GM10847 (cell line): Measurements from ENCODE around the gene CAMTA1.

Experiments
- POLR2A ChIP-seq: IDR thresholded peaks from 2 replicates; pipeline ENCODE4 v1.6.1; 2011; ENCODE audit not compliant: insufficient read length; ENCODE audit errors: extremely low read depth

The CAMTA1 gene

DNA sequence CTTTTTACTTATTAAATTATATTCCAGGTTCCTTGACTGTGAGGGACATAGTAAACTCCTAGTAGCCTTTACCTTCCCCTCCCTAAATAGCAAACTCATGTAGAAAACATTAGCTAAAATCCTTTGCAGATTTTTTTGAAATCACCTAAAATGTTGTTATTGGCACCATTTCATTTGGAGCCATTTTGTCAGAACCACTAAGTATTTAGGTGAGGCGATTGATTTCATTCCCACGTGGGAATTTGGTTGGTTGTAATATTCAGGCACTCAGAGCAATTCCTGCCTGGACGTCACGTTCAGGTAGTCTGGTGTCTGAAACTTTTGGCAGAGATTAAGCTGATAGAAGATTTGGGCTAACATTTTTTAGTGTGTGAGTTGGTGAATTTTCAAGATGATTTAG lies 84.3 kb downstream of the CAMTA1 start:
- no peak for TF ChIP-seq POLR2A

DNA sequence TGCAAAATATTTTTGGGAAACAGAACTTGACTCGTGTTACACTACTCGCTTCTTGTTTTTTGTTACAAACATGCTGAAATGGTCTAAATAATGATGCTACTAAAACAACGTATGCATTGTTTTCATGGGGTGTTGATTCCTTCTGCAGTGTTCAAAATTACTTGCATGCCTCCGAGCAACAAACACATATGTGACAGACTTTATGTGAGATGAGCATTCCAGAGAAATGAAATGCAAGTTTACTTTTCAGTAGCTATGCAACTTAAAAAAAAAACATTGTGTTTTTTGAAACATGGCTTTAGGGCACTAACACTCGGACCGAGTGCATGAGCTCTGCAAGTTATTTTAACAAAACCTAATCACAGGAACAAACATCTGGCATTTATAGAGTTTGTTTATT lies 84.8 kb downstream of the CAMTA1 start:
- TF ChIP-seq POLR2A: no peak

- no peak for TF ChIP-seq POLR2A
Measured at GRCh38 chr1:6870571-6870970, 85.3 kb downstream of the CAMTA1 start.

- TF ChIP-seq POLR2A: no peak
Measured at GRCh38 chr1:6871300-6871972, 86.2 kb downstream of the CAMTA1 start.

GRCh38 chr1:6872573-6873261 lies 87.5 kb downstream of the CAMTA1 start:
- TF ChIP-seq POLR2A: no peak

- no peak for TF ChIP-seq POLR2A
Measured at GRCh38 chr1:6873298-6874015, 88.2 kb downstream of the CAMTA1 start.

DNA sequence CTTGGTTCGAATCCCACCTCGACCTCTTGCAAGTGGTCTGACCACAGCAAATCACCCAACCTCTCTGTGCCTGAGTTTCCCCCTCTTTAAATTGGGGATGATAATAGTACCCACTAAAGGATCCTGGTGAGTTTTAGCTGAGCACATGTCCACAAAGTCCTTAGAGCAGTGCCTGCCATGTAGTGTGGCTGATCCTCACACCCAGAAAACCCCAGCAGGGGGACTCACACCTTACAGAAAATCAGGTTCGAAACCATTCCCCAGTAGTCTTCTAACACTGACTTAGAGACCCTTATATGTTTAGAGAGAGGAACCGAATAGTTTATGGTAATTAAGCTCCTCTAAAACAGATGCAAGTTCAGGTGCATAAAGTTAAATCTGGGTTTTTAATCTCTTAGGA lies 89.0 kb downstream of the CAMTA1 start:
- TF ChIP-seq POLR2A: no peak

- no peak for TF ChIP-seq POLR2A
Measured at GRCh38 chr1:6880951-6881690, 95.9 kb downstream of the CAMTA1 start.

- TF ChIP-seq POLR2A: no peak
Measured at GRCh38 chr1:6882414-6882813, 97.2 kb downstream of the CAMTA1 start.

DNA sequence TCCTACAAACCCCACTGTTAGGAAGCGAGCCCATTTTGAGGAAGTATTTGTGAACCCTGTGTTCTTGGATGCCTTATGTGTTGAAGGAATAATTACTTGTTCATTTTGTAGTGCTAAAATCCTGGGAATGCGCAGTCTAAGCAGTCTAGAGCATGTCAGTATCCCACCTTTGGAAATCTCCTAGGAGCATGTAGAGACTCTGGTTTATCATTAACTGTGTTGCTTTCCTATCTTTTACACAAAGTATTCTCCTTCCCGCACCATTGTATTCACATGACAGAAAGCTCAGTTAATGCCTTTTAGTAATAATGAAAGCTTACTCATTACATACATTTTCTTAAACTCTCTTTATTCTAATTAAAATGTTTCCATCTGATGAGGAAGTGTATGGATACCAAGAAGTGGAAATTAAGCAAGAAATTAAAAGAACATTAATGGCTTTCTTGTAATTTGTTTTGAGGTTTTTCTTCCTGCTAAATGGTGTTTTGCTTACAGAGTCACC lies 99.4 kb downstream of the CAMTA1 start:
- no peak for TF ChIP-seq POLR2A

- no peak for TF ChIP-seq POLR2A
Measured at GRCh38 chr1:6885426-6885825, 100.2 kb downstream of the CAMTA1 start.

DNA sequence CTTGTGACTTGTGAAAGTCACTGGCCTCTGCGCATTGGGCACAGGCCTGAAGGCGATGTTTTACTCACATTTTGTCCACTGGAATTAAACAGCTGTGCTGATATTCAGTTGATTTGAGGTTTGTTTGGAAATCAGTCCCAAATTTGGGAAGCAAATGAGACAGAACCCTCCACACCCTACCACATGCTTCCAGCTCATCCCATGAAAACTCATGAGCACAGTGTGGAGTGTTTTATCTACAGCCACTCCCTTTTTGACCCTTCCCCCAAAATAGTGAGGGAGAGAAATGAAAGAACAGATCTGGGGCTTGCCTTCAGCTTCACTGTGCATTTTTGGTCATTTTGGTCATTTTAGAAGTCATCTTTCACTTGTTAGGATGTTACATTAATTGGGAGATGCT lies 101.3 kb downstream of the CAMTA1 start:
- TF ChIP-seq POLR2A: no peak

DNA sequence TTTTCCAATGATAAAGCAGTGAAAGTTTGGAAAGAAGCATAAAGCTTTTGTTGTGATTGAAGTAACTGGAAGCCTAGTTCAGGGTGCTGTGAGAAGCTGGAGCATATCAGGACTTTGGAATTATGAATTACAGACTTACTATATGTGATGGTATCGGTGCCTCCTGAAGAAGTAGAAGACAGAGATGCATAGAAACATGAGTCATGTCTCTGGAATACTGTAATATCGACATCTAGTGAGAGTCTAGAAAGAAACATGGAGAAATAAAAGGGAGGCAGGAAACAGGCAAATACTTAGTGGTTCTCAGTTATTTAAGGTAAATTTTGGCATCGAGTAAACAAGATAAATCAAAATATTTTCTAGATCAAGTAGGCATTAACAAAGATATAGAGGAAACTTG lies 103.0 kb downstream of the CAMTA1 start:
- no peak for TF ChIP-seq POLR2A

GRCh38 chr1:6888870-6889269 lies 103.6 kb downstream of the CAMTA1 start:
- TF ChIP-seq POLR2A: no peak

GRCh38 chr1:6889875-6890480 lies 104.7 kb downstream of the CAMTA1 start:
- TF ChIP-seq POLR2A: no peak
